Measurements from ENCODE around the gene CATSPERE.

The CATSPERE gene

DNA sequence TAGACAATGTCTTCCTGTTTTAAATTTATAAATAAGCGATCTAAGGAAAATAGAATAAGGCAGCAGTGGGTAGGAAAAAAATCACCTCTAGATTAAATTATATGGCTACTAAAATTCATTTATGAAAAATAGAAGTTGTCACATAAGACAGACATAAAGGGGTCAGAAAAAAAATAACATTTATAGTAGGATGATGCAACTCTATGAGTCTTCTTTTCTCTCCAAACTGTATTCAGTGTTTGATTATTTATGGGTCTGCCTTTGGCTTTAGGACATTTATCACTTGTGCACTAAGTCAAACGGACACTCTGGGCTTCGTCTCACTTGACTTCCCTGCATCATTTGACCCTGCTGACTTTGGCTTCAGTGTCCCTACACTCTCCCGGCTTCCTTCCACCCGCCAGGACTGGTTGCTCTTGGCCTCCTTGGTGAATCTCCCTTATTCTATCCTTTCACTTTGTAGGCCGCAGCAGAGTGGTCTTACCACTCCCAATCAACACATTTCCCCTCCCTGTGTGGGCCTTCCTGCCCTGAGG is 144.8 kb downstream of the CATSPERE start:
- no peak overlapping the region for H3K4me3 Mint-ChIP-seq
- no peaks in the 10 kb centered on the region for H3K36me3 Mint-ChIP-seq (ENCODE audit: low read depth)
- no peaks in the 10 kb centered on the region for H3K9me3 Mint-ChIP-seq
- no peaks in the 10 kb centered on the region for H3K4me1 Mint-ChIP-seq (ENCODE audit: low read depth)
- peaks cover 7% of the 10 kb centered on the region for H3K27me3 Mint-ChIP-seq (ENCODE audit: low read depth)
- H3K27ac Mint-ChIP-seq: no peak overlapping the region

DNA sequence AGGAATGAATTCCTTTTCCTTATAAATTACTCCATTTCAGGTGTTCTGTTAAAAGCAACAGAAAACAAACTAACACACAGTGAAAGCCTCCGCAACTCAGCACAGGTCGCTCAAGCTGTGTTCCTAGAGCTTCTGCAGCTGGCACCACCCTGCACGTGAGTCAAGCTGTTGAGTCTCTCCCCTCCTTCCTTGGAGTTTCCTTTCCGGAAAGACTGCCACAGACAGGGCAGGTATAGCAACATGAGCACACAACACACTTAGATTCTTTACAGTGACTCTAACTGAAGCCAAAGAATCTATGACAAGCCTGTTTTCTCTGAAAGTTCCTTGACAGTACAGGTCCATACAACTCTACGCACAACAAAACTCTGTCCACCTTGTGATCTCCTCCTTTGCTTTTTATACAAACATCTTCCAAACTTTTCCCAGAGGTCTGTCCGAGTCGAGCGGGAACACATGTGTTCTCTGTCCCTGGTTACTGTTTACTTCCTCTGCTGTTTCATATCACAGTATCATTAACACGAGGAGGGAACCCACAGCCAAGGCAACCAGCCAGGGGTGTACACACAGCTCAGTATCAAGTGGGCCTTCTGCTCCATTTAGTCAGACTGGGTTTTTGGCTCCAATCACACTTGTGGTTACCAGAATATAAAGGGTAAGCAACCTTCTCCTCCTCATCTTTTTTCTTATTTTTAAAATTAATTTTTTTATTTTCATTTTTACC is 153.2 kb downstream of the CATSPERE start:
- Mint-ChIP-seq H3K4me1 (ENCODE audit: low read depth) (no peaks in the 10 kb centered on the region), H3K27me3 (ENCODE audit: low read depth) (peaks cover 8% of the 10 kb centered on the region)

DNA sequence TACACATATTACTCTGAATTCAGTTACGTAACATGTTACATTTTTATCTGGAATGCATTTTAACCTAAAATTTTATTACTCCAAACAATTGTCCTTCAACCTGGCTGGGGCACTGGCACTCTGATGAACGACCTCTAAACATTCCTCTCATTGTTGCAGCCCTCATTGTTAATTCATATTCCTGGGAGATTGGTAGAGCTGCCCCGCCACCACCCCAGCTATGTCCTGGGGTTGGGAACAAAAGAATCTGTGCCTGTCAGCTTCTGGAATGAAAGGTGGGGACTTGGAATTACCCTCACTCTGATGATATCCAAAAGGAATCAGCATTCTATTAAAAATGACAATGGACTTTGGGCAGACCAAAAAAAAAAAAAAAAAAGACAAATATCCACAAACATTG is 153.8 kb downstream of the CATSPERE start:
- Mint-ChIP-seq H3K4me3 (no peak overlapping the region), H3K27me3 (ENCODE audit: low read depth) (peaks cover 8% of the 10 kb centered on the region), H3K9me3 (no peaks in the 10 kb centered on the region), H3K4me1 (ENCODE audit: low read depth) (no peaks in the 10 kb centered on the region), H3K36me3 (ENCODE audit: low read depth) (no peaks in the 10 kb centered on the region), H3K27ac (no peak overlapping the region)

More for the DNA sequence above, 153.2 kb downstream of the CATSPERE start:
- Mint-ChIP-seq H3K27ac (no peak overlapping the region), H3K4me3 (no peak overlapping the region), H3K9me3 (no peaks in the 10 kb centered on the region), H3K36me3 (ENCODE audit: low read depth) (no peaks in the 10 kb centered on the region)

DNA sequence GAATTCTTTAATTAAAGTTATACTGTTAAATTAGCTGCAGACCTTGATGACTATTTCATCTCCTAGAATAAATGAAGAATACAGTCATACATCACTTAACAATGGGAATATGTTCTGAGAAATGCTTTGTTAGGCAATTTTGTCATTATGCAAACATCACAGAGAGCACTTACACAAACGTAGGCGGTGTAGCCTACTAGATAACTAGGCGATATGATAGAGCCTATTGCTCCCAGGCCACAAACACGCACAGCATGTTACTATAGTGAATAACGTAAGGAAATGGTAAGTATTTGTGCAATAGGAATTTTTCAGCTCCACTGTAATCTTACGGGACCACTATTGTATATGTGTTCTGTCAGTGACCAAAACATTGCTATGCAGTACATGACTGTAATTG is 154.2 kb downstream of the CATSPERE start:
- Mint-ChIP-seq H3K27ac (no peak overlapping the region), H3K4me3 (no peak overlapping the region), H3K27me3 (ENCODE audit: low read depth) (peaks cover 8% of the 10 kb centered on the region), H3K4me1 (ENCODE audit: low read depth) (no peaks in the 10 kb centered on the region), H3K9me3 (no peaks in the 10 kb centered on the region), H3K36me3 (ENCODE audit: low read depth) (no peaks in the 10 kb centered on the region)

DNA sequence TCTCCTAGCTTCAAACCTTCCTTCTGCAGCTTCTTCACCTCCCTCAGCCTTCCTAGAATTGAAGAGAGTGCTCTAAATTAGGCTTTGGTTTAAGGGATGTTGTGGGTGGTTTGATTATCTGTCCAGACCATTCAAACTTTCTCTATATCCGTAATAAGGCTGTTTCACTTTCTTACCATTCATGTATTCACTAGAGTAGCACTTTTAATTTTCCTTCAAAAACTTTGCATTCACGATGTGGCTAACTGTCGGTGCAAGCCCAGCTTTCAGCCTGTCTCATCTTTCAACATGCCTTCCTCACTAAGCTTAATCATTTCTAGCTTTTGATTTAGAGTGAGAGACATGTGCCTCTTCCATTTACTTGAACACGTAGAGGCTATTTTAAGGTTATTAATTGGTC is 165.6 kb downstream of the CATSPERE start:
- H3K27me3 Mint-ChIP-seq (ENCODE audit: low read depth): peaks cover 13% of the 10 kb centered on the region
- no peak overlapping the region for H3K4me3 Mint-ChIP-seq
- no peaks in the 10 kb centered on the region for H3K9me3 Mint-ChIP-seq
- no peaks in the 10 kb centered on the region for H3K4me1 Mint-ChIP-seq (ENCODE audit: low read depth)
- no peaks in the 10 kb centered on the region for H3K36me3 Mint-ChIP-seq (ENCODE audit: low read depth)
- H3K27ac Mint-ChIP-seq: no peak overlapping the region

DNA sequence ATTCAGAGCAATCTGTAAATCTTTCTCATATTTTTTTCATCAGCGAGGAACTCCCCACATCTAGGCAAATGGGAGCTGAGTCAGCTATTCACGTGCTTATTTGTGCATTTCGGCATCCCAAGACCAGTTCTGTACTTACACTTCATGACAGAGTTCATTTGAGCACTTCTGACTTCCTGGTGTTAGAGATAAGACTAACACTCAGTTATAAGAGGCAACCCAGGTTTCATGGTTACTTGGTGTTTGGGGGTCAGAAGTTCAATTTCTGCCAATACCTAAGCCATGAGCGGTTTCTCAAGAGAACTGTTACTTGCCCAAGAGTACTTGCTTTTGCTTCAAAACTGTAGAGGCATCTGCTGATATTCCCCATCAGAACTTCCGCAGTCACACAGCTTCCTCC is 167.7 kb downstream of the CATSPERE start:
- no peak overlapping the region for H3K4me3 Mint-ChIP-seq

DNA sequence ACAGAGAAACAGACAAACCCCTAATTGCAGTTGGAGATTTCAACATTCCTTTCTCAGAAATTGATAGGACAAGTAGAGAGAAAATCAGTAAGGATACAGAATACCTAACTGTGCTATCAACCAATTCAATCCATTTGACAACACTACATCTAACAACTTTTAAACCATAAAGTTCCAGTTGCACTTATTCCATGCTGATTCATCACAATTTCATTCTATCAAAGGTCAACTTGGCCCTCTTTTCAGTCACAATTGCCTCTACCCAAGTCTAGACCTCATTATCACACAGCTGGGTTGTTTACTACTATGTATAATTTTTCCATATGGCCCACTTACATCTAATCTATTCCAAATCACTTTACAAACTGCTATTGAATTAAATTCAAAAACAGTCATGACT is 172.1 kb downstream of the CATSPERE start:
- no peaks in the 10 kb centered on the region for H3K36me3 Mint-ChIP-seq (ENCODE audit: low read depth)
- no peaks in the 10 kb centered on the region for H3K9me3 Mint-ChIP-seq
- H3K27ac Mint-ChIP-seq: no peak overlapping the region
- H3K4me3 Mint-ChIP-seq: no peak overlapping the region
- peaks cover 10% of the 10 kb centered on the region for H3K27me3 Mint-ChIP-seq (ENCODE audit: low read depth)
- H3K4me1 Mint-ChIP-seq (ENCODE audit: low read depth): no peaks in the 10 kb centered on the region

More for the DNA sequence above, 167.7 kb downstream of the CATSPERE start:
- no peak overlapping the region for H3K27ac Mint-ChIP-seq
- peaks cover 10% of the 10 kb centered on the region for H3K27me3 Mint-ChIP-seq (ENCODE audit: low read depth)
- H3K9me3 Mint-ChIP-seq: no peaks in the 10 kb centered on the region
- H3K36me3 Mint-ChIP-seq (ENCODE audit: low read depth): no peaks in the 10 kb centered on the region
- H3K4me1 Mint-ChIP-seq (ENCODE audit: low read depth): no peaks in the 10 kb centered on the region

DNA sequence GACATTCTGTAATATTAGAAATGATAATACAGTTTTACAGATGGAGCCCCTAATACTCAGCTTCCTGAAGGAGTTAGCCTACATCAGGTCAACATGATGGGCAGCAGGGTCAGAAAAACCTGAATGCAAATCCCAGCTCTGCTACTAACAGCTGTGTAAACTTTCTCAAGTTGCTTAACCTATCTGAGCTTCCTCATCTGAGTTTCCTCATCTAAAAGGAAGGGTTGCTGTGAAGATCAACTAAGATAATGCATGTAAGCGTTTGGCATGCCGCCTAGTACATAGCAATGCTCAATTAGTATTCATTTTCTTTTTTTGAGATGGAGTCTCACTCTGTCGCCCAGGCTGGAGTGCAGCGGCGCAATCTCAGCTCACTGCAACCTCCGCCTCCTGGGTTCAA is 173.5 kb downstream of the CATSPERE start:
- no peaks in the 10 kb centered on the region for H3K9me3 Mint-ChIP-seq
- H3K27me3 Mint-ChIP-seq (ENCODE audit: low read depth): peaks cover 10% of the 10 kb centered on the region
- no peaks in the 10 kb centered on the region for H3K4me1 Mint-ChIP-seq (ENCODE audit: low read depth)
- no peak overlapping the region for H3K27ac Mint-ChIP-seq
- no peaks in the 10 kb centered on the region for H3K36me3 Mint-ChIP-seq (ENCODE audit: low read depth)
- H3K4me3 Mint-ChIP-seq: no peak overlapping the region

DNA sequence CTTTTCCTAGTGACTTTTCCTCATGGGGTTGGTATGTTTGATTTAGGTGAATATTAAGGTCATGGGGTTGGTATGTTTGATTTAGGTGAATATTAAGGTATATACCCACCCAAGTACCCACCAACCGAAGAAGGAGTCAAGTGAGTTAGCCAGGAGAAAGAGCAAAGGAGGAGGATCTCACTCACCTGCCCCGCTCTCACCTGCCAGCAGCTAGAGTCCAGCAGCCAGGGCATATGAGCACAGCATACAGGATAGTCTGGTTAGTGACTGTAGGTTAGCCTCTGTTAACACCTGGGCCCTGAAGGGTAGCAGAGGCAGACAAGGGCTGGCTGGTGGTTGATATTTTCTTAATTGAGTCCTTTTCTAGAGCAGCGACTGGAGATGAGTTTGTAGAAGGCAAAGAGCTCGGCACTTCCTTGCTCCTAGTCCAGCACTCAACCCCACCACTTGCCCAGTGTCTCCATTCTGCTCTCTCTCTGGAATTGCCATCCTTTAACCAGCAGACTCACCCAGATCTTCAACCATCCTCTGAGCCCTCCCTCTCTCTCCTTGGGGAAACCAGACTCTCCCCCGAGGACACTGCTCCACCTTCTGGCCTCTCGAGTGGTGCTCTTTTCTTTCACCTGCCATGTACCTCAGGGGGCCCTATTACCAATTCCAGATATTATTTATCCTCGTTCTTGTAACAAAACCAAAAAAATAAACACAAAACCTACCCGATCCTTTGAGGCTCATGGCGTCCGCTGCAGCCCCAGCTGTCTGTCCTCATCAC is 175.6 kb downstream of the CATSPERE start:
- Mint-ChIP-seq H3K9me3 (no peaks in the 10 kb centered on the region), H3K4me3 (no peak overlapping the region), H3K4me1 (ENCODE audit: low read depth) (no peaks in the 10 kb centered on the region), H3K27ac (no peak overlapping the region), H3K36me3 (ENCODE audit: low read depth) (no peaks in the 10 kb centered on the region), H3K27me3 (ENCODE audit: low read depth) (peaks cover 3% of the 10 kb centered on the region)

DNA sequence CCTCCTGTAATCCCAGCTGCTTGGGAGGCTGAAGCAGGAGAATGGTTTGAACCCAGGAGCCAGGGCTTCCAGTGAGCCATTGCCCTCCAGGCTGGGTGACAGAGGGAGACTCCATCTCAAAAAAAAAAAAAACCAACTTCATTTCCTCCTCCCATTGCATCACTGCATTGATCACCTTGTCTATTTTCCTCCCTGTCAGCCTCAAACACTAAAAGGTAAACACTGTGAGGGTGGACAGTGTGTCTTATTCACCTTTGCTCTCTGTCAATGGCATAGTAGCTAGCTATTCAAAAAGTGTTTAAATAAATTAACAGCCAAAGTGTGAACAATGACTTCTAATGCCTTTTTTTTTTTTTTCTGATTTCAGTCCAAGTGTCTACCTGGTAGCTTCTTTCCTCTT is 178.5 kb downstream of the CATSPERE start:
- no peak overlapping the region for H3K27ac Mint-ChIP-seq
- no peaks in the 10 kb centered on the region for H3K36me3 Mint-ChIP-seq (ENCODE audit: low read depth)
- H3K27me3 Mint-ChIP-seq (ENCODE audit: low read depth): peaks cover 8% of the 10 kb centered on the region
- no peaks in the 10 kb centered on the region for H3K4me1 Mint-ChIP-seq (ENCODE audit: low read depth)
- no peak overlapping the region for H3K4me3 Mint-ChIP-seq
- H3K9me3 Mint-ChIP-seq: no peaks in the 10 kb centered on the region

DNA sequence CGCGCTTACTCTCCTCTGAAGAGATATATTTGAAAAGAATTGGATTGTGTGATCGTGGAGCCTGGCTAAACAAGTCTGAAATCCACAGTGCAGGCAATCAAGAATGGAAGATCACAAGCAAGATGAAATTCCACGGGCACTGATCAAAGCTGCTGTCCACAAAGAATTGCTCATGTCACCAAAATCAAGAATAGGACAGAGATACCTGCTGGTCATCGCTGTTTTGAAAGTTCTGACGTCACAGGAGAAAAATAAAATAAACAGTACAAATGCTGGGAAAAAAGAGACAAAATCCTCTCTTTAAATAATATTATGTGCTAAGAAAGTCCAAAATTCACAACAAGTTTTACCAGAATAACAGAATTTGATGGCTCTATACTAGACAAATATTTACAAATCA is 179.8 kb downstream of the CATSPERE start:
- no peak overlapping the region for H3K4me3 Mint-ChIP-seq
- no peaks in the 10 kb centered on the region for H3K9me3 Mint-ChIP-seq
- H3K36me3 Mint-ChIP-seq (ENCODE audit: low read depth): no peaks in the 10 kb centered on the region
- H3K4me1 Mint-ChIP-seq (ENCODE audit: low read depth): no peaks in the 10 kb centered on the region
- no peak overlapping the region for H3K27ac Mint-ChIP-seq
- H3K27me3 Mint-ChIP-seq (ENCODE audit: low read depth): peaks cover 8% of the 10 kb centered on the region

DNA sequence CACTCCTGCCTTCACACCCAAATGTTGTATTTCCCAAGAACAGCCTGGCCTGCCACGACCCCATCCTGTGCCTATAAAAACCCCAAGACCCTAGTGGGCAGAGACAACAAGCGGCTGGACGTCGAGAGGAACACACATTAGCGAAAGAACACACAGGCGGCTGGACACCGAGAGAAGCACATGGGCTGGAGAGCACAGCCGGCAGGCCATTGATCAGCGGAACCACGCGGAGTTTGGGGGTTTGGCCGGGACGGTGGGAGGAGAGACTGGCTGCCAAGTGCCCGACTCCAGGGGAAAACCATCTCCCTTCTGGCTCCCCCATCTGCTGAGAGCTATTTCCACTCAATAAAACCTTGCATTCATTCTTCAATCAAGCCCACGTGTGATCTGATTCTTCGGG is 181.5 kb downstream of the CATSPERE start:
- H3K4me1 Mint-ChIP-seq (ENCODE audit: low read depth): no peaks in the 10 kb centered on the region

DNA sequence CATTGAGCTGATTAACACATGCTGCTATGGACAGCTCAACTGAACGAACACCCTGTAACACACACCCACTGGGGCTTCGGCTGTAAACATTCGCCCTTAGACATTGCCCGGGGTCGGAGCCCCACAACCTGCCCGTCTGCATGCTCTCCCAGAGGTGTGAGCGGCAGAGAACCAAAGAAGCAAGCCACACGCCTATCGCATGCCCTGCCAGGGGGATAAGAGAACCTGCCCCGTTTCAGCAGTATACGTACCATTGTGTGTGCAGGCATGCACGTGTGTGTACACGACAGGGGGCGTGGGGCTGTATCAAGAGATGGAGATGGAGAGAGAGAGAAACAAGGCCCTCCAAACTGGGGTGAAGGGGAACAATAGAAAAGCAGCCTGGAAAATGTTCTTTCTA is 181.9 kb downstream of the CATSPERE start:
- Mint-ChIP-seq H3K27me3 (ENCODE audit: low read depth) (peaks cover 8% of the 10 kb centered on the region), H3K4me3 (no peak overlapping the region), H3K9me3 (no peaks in the 10 kb centered on the region), H3K27ac (no peak overlapping the region), H3K4me1 (ENCODE audit: low read depth) (no peaks in the 10 kb centered on the region), H3K36me3 (ENCODE audit: low read depth) (no peaks in the 10 kb centered on the region)

More for the DNA sequence above, 181.5 kb downstream of the CATSPERE start:
- H3K27ac Mint-ChIP-seq: no peak overlapping the region
- H3K27me3 Mint-ChIP-seq (ENCODE audit: low read depth): peaks cover 8% of the 10 kb centered on the region
- no peak overlapping the region for H3K4me3 Mint-ChIP-seq
- H3K36me3 Mint-ChIP-seq (ENCODE audit: low read depth): no peaks in the 10 kb centered on the region
- H3K9me3 Mint-ChIP-seq: no peaks in the 10 kb centered on the region

DNA sequence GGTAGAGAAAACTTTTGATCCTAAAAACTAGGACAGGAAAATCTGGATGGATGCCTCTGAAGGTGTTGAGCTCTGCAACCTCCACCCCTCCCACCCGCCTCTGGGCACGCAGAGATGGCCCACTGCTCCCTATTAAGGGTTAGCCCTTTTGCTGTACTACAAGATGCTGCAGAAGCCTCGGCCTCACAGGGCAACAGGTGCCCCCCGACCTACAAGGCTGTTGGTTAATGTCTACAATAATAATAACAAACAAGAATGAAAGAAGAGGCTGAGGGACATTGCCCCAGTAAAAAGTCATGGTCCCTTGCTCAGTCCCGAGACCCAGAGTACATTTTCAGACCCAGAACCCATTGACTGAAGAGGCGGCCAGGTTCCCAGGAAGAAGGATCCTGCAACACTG is 184.3 kb downstream of the CATSPERE start:
- peaks cover 8% of the 10 kb centered on the region for H3K27me3 Mint-ChIP-seq (ENCODE audit: low read depth)
- no peaks in the 10 kb centered on the region for H3K36me3 Mint-ChIP-seq (ENCODE audit: low read depth)
- no peaks in the 10 kb centered on the region for H3K9me3 Mint-ChIP-seq
- H3K4me1 Mint-ChIP-seq (ENCODE audit: low read depth): no peaks in the 10 kb centered on the region
- no peak overlapping the region for H3K27ac Mint-ChIP-seq
- no peak overlapping the region for H3K4me3 Mint-ChIP-seq

DNA sequence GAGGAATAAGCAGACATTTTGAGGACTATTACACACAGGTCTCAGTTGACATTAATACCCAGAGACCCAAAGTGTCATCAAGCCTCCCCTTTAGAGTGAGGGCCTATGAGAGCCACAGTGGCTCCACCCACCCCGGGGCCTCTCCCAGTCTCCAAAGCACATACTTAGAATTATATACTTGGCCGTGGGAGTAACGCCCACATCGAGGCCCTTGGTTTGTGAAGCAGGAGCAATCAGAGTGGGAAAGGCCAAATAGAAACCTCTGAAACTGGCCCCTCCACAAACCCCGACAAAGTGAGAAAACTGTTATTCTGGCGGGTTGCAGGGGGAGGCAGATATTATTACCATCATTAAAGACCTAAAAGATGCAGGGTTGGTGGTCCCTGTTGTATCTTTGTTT is 184.8 kb downstream of the CATSPERE start:
- Mint-ChIP-seq H3K27me3 (ENCODE audit: low read depth) (peaks cover 8% of the 10 kb centered on the region), H3K4me3 (no peak overlapping the region), H3K36me3 (ENCODE audit: low read depth) (no peaks in the 10 kb centered on the region), H3K9me3 (no peaks in the 10 kb centered on the region), H3K4me1 (ENCODE audit: low read depth) (no peaks in the 10 kb centered on the region), H3K27ac (no peak overlapping the region)

All from T-helper 1 cell treated with Interleukin-12 subunit alpha and Interleukin-12 subunit beta and Interleukin-4 antibody, amounts not matched to agents 30 μg/mL and 1 μg/mL, for 36 hours (primary cell).